HepG2 (cell line): ENCODE data around the gene NLRP6. TPM values are rescaled to one million over a fixed set of nuclear protein-coding genes. Genes with fewer than 3 reads are reported as not detected.

Source experiments
- ATAC-seq: fragments of 200-7000 bp; cut with Tn5 transposase; 3 replicates; pipeline ENCODE4 v1.9.1; 2020; ENCODE audit warnings: mild to moderate bottlenecking, moderate library complexity
- BruUV-seq: library from RNA; stranded (reverse); fragments of 400-500 nt; replicated peaks from 2 replicates; lab custom pipeline; 2021; lab: Mats Ljungman, UMichigan
- CTCF ChIA-PET: fragments of 300-600 bp; formaldehyde crosslinking; extraction: SDS; loops from one replicate; lab custom pipeline; 2021; ENCODE audit warnings: low total read pairs, inconsistent platforms, low intra/inter-chr PET ratio; lab: Yijun Ruan, JAX
- POLR2A ChIA-PET: fragments of 350-600 bp; sonication (Branson Sonifier 250); formaldehyde crosslinking; loops from one replicate; lab custom pipeline; 2020; ENCODE audit warnings: antibody characterized with exemption, inconsistent platforms; lab: Yijun Ruan, JAX
- DNase-seq: peaks from one replicate; pipeline ENCODE4 v3.0.0-alpha.2; 2015; ENCODE audit warnings: low spot score
- FAIRE-seq: peaks from 3 replicates; lab custom pipeline; 2011; peaks lifted over from hg19 to GRCh38; lab: Jason Lieb, UNC
- H2AFZ ChIP-seq: one replicate; pipeline ENCODE4 v1.6.1; 2011; ENCODE audit warnings: low read length, inconsistent platforms
- H3K27ac ChIP-seq: fragments of 300-600 bp; 3 replicates; pipeline ENCODE4 v1.8.0; 2011; ENCODE audit warnings: mixed run types, mild to moderate bottlenecking, mixed read lengths, low read length, inconsistent platforms; ENCODE audit not compliant: insufficient read depth; ENCODE audit errors: extremely low read length
- H3K27me3 ChIP-seq, 2 experiments: fragments of 200-600 bp in 1 of 2; 2 replicates in 1 of 2; 3 replicates in 1 of 2; pipeline versions ENCODE4 v1.6.0 to v1.8.0; 2011; ENCODE audit warnings: low read length in 2 of 2, mild to moderate bottlenecking in 2 of 2, moderate library complexity in 2 of 2, inconsistent platforms in 1 of 2; ENCODE audit not compliant: insufficient read depth in 2 of 2, control insufficient read depth in 1 of 2
- H3K36me3 ChIP-seq, 2 experiments: fragments of 200-600 bp in 1 of 2; replicated peaks in 1 of 2; 2 replicates in 1 of 2; 3 replicates in 1 of 2; pipeline versions ENCODE4 v1.5.1 to v1.8.0; 2011; ENCODE audit warnings: low read length in 2 of 2, inconsistent platforms in 1 of 2; ENCODE audit not compliant: insufficient read depth in 2 of 2, control insufficient read depth in 1 of 2
- H3K4me1 ChIP-seq: 2 replicates; pipeline ENCODE4 v1.5.1; 2012; ENCODE audit warnings: low read length, inconsistent platforms; ENCODE audit not compliant: insufficient read depth
- H3K4me2 ChIP-seq: 2 replicates; pipeline ENCODE4 v1.6.0; 2011; ENCODE audit warnings: low read depth, low read length, inconsistent platforms
- H3K4me3 ChIP-seq, 3 experiments: fragments of 200-600 bp in 1 of 3; sonication (generic), shearing (Covaris generic) in 1 of 3; replicated peaks in 1 of 3; 2 replicates each; pipeline ENCODE4 v1.5.1; 2011 to 2016; ENCODE audit warnings: low read length in 3 of 3, inconsistent platforms in 2 of 3, low read depth in 2 of 3, mild to moderate bottlenecking in 2 of 3, control low read depth in 1 of 3, mixed read lengths in 1 of 3; ENCODE audit not compliant: insufficient read depth in 1 of 3
- H3K79me2 ChIP-seq: one replicate; pipeline ENCODE4 v1.6.1; 2011; ENCODE audit warnings: low read length, inconsistent platforms; ENCODE audit not compliant: insufficient read depth
- H3K9ac ChIP-seq: 2 replicates; pipeline ENCODE4 v1.6.0; 2011; ENCODE audit warnings: mild to moderate bottlenecking, low read depth, low read length, inconsistent platforms; ENCODE audit not compliant: insufficient read depth
- H3K9me3 ChIP-seq: 2 replicates; pipeline ENCODE4 v1.5.1; 2012; ENCODE audit warnings: mild to moderate bottlenecking, low read length
- H4K20me1 ChIP-seq: 2 replicates; pipeline ENCODE4 v1.6.0; 2011; ENCODE audit warnings: inconsistent platforms, mild to moderate bottlenecking, low read length, moderate library complexity; ENCODE audit not compliant: insufficient read depth
- CSRNP2 ChIP-seq: sonication (generic); formaldehyde crosslinking; conservative IDR thresholded peaks from 2 replicates; pipeline ENCODE4 v1.8.0; 2022; ENCODE audit warnings: low read depth, missing genetic modification reagents
- HNF4A ChIP-seq: sonication (generic); formaldehyde crosslinking; IDR thresholded peaks from 2 replicates; pipeline ENCODE4 v1.4.0; 2020; ENCODE audit warnings: missing genetic modification reagents
- MED1 ChIP-seq: sonication (generic); formaldehyde crosslinking; IDR thresholded peaks from 2 replicates; pipeline ENCODE4 v1.4.0; 2020; ENCODE audit warnings: missing genetic modification reagents
- RAD51 ChIP-seq: fragments of 450-650 bp; IDR thresholded peaks from 2 replicates; pipeline ENCODE4 v1.6.1; 2016; ENCODE audit warnings: borderline replicate concordance
- RARA ChIP-seq: IDR thresholded peaks from 2 replicates; pipeline ENCODE4 v1.6.1; 2016; ENCODE audit warnings: missing genetic modification reagents, missing compliant biosample characterization
- RBAK ChIP-seq: sonication (generic); formaldehyde crosslinking; IDR thresholded peaks from 2 replicates; pipeline ENCODE4 v1.5.1; 2020; ENCODE audit warnings: mild to moderate bottlenecking, missing genetic modification reagents
- TGIF2 ChIP-seq: IDR thresholded peaks from 2 replicates; pipeline ENCODE4 v1.6.1; 2016; ENCODE audit warnings: control low read depth, missing compliant biosample characterization
- XBP1 ChIP-seq: sonication (generic); formaldehyde crosslinking; IDR thresholded peaks from 2 replicates; pipeline ENCODE4 v1.5.0; 2020; ENCODE audit warnings: missing genetic modification reagents
- ZBTB40 ChIP-seq, 2 experiments: fragments of 450-650 bp in 1 of 2; sonication (generic) in 1 of 2; formaldehyde crosslinking in 1 of 2; IDR thresholded peaks; 2 replicates each; pipeline versions ENCODE4 v1.6.1 to v1.8.0; 2016 to 2022; ENCODE audit warnings: antibody characterized with exemption in 1 of 2, mild to moderate bottlenecking in 1 of 2, missing genetic modification reagents in 1 of 2
- ZBTB8A ChIP-seq: sonication (generic); formaldehyde crosslinking; IDR thresholded peaks from 2 replicates; pipeline ENCODE4 v1.4.0; 2020; ENCODE audit warnings: mild to moderate bottlenecking, low read depth, missing genetic modification reagents, borderline replicate concordance
- ZMYM4 ChIP-seq: sonication (generic); formaldehyde crosslinking; IDR thresholded peaks from 2 replicates; pipeline ENCODE4 v1.8.1; 2023; ENCODE audit warnings: mild to moderate bottlenecking, missing genetic modification reagents
- ZNF768 ChIP-seq: sonication (generic); formaldehyde crosslinking; IDR thresholded peaks from 2 replicates; pipeline ENCODE4 v1.4.0; 2020; ENCODE audit warnings: missing genetic modification reagents
- ZUFSP ChIP-seq: sonication (generic); formaldehyde crosslinking; IDR thresholded peaks from 2 replicates; pipeline ENCODE4 v1.9.0; 2021; ENCODE audit warnings: missing genetic modification reagents, mild to moderate bottlenecking, borderline replicate concordance
- WGBS: methylation state at CpG from one replicate; pipeline ENCODE4 v1.1.6; 2017; ENCODE audit warnings: low lambda C conversion rate; 5-methylcytosine and 5-hydroxymethylcytosine counted together
- in situ Hi-C: cut with HindIII; loops from 2 replicates; pipeline ENCODE4 v1.10.0; 2017; ENCODE audit warnings: low pct_unique_long_range_greater_than_20kb; ENCODE audit not compliant: extremely low pct_ligation_motif_present
- intact Hi-C: fragments of 100-400 bp; cut with micrococcal nuclease; formaldehyde crosslinking; loops from one replicate; pipeline ENCODE4 v1.10.0; 2022; ENCODE audit not compliant: unreplicated experiment
- polyA plus RNA-seq, 8 experiments: library from polyadenylated mRNA; depleted of rRNA in 3 of 8; stranded (reverse) in 7 of 8; unstranded in 1 of 8; fragments of >200 nt; fragmentation: Illumina TruSeq in 4 of 8; extraction: Trizol in 4 of 8; gene quantifications; 2 replicates each; pipeline versions ENCODE4 v1.2.1 to v1.2.3, GENCODE V29; 2011 to 2016; ENCODE audit warnings: low read depth in 4 of 8, missing spikeins in 1 of 8, mixed read lengths in 1 of 8; ENCODE audit not compliant: insufficient read depth in 1 of 8
- total RNA-seq, 5 experiments: library from RNA; depleted of rRNA; stranded (reverse); fragments of >200 nt; fragmentation: Illumina TruSeq; extraction: Trizol; gene quantifications; 2 replicates each; pipeline ENCODE4 v1.2.3, GENCODE V29; 2016; ENCODE audit warnings: low read depth in 1 of 5

The NLRP6 gene
- total and polyA plus RNA-seq, 2 of the 13 experiments (the other 11 are each of a cell fraction or from before 2014, with no cell fraction given): not detected

GRCh38 chr11:316891-317301 lies 38.7 kb downstream of the NLRP6 start:
- WGBS: 39% methylated on average over 7 of the region's 7 CpGs
- ATAC-seq (no peak), FAIRE-seq (no peak), DNase-seq (no peak)
- H3K36me3 ChIP-seq: no peaks in the 10 kb centered on the region
- no peak overlapping the region for H3K4me2 ChIP-seq
- no peaks in the 10 kb centered on the region for H4K20me1 ChIP-seq
- in situ Hi-C loops: no loop called here
- peaks cover 60% of the 10 kb centered on the region for H3K4me1 ChIP-seq
- ChIA-PET POLR2A (interaction anchor here (1.2 to 2.2 kb wide), 5 partner anchors 8 to 110 kb away, joined by 4 to 12 read pairs (median 7); partner anchors contain the start of genes BET1L and IFITM2), CTCF (no interaction called here)
- no peak overlapping the region for H3K27ac ChIP-seq
- H3K9me3 ChIP-seq: no peaks in the 10 kb centered on the region
- no peak overlapping the region for H3K9ac ChIP-seq
- TF ChIP-seq RARA (CRISPR knock-in tag): no peak
- no peak for TF ChIP-seq XBP1
- TF ChIP-seq ZNF768 (CRISPR knock-in tag): no peak
- no peak for TF ChIP-seq CSRNP2 (CRISPR knock-in tag)
- no peak for TF ChIP-seq MED1 (CRISPR knock-in tag)
- no peak for TF ChIP-seq RAD51
- TF ChIP-seq ZBTB40 (IDR thresholded peaks at IDR 0.05): no peak
- TF ChIP-seq ZBTB40 (CRISPR knock-in tag; IDR thresholded peaks at IDR 0.05): no peak
- no peak for TF ChIP-seq HNF4A
- no peak for TF ChIP-seq TGIF2
- TF ChIP-seq ZBTB8A: no peak
- TF ChIP-seq RBAK (CRISPR knock-in tag): no peak
- no peak for TF ChIP-seq ZUFSP (CRISPR knock-in tag)
- TF ChIP-seq ZMYM4 (CRISPR knock-in tag): no peak
- H3K27me3 ChIP-seq: no peaks in the 10 kb centered on the region
- BruUV-seq: no TSS peak
- intact Hi-C loops: no loop called here
- H3K4me3 ChIP-seq: no peak overlapping the region
- no peak overlapping the region for H2AFZ ChIP-seq
- peaks cover 10% of the 10 kb centered on the region for H3K79me2 ChIP-seq
